COLO668 (cell line): ENCODE data around the gene PITPNM3.

Experiments
- DNase-seq: peaks from one replicate; lab custom pipeline; 2025; ENCODE audit not compliant: unreplicated experiment; lab: John Stamatoyannopoulos, UW

Gene PITPNM3

DNA sequence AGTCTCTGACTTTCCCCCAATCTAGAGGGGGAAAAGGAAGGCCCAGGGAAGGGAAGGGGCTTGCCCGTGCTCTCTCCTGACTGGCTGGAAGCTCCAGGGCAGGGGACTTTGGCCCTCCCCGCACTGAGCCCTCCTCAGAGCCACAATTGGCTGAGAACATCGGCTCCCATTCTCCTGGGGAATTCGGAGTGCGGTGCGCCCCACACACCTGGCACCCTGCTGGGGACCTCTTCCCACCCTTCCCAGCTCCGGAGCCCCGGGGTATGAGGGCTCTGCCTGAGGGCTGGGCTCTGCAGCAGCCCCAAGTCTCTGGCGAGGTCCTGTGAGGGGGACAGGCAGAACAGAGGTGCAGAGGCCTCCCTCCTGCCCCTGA lies 76.1 kb downstream of the PITPNM3 start:
- DNase-seq = no peak

DNA sequence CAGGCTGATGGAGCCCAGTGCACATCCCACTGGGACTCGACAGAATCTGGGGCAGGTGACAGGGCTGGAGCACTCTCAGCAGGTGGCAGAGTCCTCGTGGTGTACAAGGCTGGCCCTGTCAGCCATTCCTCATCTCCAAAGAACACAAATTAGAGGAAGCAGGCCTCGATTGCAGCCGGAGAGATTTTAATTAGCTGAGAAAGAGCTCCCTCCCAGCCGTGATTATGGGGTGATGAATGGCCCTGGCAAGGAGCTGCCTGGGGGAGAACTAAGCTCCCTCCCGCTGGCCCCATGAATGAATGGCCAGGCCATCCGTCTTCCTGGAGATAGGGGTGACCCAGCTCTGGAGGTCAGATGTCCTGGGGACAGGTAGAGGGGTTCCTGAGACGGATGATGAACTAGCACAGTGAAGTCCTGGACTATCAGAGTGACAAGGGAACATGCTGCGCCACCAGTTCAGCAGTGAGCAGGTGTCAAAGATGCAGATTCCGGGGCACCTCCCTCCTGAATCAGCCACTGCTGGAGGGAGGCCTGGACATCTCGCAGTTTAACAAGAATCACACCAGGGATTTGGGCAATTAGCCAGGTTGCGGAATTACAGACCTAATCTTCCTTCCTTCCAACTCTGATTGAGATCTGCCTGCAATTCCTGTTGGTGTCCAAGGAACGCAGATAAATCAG lies 76.6 kb downstream of the PITPNM3 start:
- no peak for DNase-seq

DNA sequence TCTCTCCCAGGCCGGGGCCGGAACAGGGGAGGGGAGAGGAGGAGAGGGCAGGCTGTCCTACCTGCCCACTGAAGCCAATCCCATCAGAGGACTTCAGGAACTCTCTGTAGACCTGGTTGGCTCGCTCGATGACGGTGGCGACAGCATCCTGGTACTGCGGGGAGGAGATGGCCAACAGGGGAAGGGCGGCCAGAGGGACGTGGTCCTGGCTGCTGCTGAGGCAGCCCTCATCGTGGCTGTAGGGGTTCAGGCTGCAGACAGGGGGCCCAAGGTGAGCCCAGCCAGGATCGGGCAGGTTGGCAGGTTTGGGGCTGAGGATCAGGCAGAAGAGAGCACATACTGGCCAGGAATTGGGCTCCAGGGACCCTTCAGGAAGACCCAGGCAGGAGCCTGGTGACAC lies 77.9 kb downstream of the PITPNM3 start:
- DNase-seq = no peak

DNA sequence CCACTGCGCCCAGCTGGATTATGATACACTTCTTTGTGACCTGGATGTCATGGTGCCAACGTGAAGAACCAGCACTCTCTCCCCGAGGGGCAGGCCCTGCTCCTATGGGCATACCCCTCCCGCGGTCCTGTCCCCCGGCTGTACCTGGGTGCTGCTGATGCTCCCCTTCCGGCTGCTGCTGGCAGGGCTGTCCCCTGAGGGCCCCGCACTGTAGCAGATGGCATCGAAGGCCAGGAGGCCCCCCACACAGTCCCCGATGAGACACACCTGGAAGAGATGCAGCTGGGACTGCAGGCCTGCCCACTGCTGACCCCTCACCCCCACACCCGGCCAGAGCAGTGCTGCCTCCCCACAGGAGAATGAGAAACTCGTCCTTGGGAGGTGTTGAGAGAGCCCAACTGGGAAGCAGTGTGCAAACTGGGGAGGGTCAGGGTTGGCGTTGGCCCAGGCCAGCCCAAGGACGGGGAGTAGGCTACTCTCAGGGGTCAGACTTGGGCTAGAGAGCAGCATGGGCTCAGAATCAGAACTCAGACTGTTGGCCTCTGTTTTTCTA lies 78.4 kb downstream of the PITPNM3 start:
- no peak for DNase-seq

DNA sequence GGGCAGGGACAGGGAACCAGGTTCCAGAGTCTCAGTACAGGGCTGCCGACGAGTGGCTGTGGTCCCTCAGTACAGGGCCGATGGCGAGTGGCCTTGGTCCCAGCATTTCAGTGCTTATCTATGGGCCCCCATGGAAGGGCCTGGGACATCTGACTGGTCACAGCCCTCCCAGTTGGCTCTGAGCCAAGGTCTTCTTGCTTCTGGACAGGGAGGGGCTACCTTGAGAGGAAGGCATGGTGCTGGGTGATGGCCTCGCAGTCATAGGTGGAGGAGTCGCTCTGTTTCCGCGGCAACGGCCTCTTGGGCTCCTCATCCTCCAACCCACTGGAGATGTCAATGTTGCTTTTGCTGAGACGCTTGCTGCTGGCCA lies 79.6 kb downstream of the PITPNM3 start:
- no peak for DNase-seq

DNA sequence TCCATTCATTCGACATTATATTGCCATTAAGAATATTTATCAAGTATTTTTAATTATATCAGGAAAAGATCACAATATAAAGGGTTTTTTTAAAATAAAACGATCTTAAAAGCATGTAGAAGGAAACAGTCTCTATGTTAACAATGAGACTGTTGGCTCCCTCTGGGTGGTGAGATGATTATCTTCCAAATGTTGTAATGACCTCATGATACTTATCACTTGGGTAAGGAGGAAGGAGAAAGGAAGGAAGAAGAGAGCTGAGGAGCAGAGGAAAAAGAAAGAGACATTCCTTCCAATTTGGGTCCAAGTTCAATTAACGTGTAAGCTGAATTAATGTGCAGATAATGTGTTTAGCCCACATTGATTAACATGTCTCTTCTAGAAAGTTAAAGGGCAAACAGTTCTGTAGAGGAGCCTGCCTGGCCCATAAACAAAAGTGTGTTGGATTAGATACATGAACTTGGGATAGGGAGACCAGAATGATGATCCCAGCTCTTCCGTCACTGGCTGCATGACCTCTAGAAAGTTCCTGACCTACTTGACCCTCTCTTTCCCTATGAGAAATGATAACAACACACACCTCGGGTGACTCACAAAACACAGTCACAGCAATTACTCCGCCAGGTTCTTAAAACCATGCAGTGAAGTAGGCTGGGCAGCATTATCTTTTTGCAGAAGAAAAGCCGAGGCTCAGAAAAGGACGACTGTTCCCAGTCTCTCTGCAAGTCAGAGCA lies 80.1 kb downstream of the PITPNM3 start:
- no peak for DNase-seq

DNA sequence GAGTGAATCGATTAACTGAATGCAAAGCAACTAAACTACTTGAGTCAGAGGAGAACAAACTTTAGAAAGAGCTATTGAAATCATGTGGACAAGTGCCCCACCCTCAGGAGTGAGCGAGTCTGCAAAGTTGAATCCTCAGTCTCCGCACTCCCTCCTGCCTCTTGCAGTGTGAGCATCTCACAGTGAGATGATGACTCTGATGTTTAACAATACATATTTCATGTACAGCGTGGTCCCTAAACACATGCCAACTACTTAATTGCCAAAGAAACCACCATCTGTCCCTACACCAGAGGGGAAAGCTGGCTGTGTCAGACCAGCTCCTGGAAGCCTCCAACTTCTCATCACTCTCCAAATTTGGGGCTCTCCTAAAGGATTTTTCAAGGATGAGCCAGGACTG lies 80.9 kb downstream of the PITPNM3 start:
- no peak for DNase-seq

DNA sequence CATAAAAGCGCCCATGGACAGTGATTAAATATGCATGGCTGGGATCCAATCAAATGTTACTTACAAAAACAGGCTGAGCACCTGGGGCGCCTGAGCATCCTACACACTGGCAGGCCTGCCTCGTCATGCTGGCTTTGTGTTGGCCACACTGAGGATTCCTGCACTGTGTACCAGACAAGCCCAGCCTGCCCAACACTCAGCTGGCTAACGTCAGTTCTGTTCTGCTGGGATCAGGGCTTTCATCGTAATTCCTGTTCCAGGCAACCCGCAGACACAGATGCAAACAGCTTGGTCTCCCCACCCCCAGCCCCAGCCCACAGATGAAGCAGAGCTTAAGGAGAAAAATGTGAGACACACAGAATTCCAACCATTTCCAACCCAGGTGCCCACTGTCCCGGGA lies 81.4 kb downstream of the PITPNM3 start:
- no peak for DNase-seq

DNA sequence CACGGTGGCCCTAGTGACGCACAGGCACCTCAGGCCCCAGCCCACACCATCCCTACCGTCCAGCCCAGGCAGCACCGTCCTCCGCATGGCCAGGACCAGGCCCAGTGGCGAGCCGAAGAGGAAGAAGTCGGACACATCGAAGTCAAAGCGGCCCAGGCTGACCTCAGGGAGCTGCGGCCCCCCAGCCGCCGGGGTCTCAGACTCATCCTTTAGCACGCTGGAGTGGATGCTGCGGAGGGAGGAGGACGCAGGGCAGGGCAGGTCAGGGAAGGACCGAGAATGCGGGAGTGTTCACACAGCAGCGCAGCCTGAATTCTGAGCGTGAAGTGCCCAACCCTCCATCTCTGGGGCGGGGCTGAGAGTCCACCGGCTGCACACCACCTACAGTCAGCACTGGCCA lies 82.0 kb downstream of the PITPNM3 start:
- DNase-seq = no peak

DNA sequence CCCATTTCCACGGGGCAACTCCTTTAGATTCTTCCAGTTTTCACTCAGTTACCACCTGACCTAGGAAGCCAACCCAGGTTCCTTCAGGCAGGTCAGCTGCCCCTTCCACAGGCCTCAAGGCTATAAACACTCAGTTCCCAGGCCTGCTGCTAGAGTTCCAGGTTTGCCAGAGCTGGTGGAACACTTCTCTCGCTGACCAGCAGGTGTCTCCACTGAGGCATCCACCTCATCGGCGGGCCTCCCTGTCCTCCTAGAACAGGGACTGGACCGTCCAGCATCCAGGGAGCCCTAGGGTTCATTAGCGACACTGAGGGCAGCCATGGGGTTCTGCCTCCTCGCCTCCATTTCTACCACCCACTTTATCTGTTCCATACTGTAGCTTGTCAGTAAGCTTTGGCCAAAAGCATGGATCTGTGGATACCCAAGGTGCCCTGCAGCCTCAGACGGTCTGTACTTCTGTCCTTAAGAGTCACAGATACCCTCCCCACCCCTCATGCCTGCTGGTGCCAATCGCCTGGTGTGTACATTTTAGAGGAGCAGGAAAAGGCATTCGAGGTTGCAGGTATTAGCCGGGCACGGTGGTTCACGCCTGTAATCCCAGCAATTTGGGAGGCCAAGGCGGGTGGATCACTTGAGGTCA lies 83.1 kb downstream of the PITPNM3 start:
- peak; percentile 38 for DNase-seq

DNA sequence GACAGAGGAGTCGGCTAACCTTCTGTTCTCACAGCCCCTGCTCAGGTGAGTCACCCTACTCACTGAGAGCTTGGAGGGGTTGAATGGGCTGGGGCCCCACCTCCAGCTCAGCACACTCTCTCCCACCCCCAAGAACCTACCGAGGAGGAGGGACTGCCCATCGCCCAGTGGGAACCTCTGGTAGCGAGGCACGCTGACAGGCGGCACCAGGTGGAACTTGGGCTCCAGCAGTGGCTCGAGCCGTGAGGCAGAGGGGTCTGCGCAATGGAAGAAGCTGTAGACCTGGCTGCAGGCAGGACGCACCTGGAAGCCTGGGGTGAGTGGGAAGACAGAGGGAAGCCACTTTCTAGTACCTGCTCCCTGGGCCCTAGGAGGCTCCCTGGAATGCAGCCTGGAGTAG lies 83.8 kb downstream of the PITPNM3 start:
- DNase-seq = no peak

DNA sequence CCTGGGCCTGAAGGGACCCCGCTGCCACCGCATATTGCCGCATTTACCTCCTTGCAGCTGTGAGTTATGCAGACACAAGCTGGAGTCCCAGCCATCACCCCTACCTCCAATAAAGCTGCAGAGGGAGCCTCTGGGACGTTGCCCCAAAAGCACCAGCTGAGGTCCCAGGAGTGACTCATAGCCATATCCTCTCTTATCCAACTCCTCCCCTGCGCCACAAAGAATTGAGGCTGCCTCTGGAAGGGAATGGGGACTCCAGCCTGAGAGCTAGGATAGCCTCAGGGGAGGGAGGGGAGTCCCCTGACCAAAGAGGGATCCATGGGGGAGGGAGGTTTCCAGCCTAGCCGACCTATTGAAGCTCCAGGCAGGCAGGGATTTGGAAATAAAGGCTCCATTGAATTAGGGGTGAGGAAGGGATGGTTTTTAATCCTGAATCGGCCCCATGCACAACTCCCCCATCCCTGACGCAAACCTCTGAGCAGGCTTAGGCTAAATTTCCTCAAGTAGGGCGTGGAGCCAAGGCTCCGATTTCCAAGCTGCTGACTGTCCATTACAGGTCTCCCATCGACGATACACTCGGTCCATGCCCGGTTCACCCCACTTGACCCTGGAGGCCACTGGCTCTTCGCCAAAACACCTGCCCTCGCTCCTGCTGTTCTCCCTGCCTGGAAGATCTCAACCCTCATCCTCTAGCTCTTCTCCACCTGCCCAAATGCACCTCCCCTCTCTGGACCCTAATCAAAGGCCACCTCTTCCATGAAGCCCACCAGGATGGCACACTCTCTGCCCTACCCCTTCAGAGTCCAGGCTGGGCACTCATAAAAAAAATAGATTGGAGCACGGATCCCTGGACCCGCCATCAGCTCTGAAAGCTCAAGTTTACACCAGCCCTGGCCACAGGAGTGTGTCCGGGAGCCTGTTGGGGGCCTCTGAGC lies 84.6 kb downstream of the PITPNM3 start:
- DNase-seq = no peak

DNA sequence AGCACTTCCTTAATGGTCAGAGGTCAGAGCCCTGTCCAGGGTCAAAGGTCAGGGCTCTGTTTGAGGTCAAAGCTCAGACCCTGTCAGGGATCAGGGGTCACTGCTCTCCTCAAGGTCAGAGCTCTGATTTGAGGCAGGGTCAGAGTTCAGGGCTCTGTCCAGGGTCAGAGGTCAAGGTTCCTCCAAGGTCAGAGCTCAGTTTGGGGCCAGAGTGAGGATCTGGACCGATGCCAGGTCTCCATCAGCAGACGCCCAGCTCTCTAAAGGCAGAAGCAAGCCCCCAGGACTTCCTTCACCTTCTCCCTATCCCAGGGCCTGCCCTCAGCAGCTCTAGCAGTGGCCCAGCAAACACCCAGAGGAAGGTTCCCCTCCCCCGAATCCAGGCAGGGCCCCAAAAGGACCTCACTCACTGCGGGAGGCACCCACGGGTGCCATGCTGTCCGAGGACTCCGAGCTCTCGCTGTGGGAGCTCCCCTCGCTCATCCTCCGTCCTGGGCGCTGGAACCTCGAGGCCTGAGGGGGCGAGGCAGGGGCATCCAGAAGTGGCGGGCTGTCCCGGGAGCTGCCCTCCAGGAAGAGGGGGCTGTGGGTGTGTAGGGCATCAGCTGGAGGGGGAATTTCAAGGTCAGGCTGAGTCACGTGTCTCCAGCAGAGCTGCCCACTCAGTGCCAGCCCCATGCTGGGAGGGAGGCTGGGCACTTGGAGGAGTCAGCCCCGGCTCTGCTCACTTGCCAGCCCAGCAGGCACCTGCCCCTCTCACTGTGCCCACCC lies 85.4 kb downstream of the PITPNM3 start:
- DNase-seq = no peak

DNA sequence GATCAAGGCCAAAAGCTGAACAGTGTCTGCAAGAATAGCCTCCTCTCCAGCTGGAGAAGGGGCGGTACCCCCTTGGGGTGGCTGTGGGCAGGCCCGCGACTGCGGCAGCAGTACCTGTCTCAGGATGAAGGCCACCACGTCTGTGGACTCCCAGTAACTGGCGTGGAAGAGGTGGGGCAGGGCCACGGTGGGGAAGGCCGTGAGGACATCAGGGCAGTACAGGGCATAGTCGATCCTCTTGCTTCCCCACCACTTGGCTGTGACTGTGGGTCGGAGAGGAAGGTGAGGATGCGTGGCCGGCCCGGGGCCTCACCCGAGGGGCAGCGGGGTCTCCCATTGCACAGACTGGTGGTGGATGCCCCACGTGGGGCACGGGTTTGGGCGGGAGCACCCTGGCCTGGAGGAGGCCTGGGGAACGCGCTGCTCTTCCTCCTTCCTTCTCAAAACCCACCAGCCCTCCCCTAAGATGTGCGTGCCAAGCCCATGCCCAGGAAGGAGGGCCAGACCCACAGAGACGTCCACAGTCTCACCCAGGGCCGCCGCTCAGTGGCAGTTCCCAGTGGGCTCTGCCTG lies 86.1 kb downstream of the PITPNM3 start:
- no peak for DNase-seq

DNA sequence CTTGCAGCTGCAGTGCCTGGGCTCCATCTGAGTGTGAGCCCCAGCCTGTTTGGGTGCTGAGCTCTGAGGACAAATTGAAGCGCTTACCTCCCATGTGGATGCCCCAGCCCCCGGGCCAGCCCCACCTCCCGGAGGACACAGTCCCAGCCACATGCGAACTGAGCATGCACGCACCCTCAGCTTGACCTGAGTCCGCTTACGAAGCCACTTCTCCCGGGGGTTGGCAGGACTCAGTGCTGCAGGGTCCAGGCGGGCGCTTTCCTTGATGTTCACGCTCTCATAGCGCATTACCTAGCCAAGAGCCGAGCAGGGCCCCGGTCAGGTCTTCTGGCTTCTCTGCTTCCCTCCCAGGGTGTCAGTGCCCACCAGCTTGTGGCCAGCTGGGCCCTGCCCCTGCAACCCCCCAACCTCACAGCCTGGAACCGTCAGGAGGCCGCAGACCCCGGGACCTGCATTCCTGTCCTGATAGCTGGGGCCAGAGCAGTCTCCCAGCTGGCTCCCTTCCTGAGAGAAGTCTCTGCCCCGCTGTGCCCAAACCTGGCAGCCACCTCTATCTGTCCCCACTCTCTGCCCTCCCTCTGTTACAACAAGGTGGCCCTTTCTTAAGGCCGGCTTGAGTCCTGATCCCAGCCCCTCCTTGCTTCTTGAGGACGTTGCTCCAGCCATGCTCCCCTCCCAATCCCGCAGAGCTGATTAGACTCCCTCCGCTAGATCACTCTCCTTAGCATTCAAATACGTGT lies 88.1 kb downstream of the PITPNM3 start:
- DNase-seq = no peak

DNA sequence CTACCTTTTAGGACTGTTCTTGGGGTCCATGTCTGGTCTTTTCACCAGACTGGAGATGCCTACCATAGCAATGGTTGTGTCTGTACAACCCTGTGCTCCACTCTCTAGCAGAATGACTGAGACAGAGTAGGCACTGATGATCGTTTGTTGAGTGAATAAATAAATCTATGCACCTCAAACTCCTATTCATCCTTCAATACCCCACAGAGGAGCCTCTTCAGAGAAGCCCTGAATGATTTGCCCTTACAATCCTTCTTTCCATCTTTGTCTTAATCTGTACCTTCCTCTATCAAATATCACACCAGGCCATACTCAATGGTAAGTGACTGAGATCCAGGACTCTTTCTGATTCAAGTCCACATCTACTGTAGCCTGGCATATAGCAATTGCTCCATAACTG lies 88.8 kb downstream of the PITPNM3 start:
- DNase-seq = no peak

DNA sequence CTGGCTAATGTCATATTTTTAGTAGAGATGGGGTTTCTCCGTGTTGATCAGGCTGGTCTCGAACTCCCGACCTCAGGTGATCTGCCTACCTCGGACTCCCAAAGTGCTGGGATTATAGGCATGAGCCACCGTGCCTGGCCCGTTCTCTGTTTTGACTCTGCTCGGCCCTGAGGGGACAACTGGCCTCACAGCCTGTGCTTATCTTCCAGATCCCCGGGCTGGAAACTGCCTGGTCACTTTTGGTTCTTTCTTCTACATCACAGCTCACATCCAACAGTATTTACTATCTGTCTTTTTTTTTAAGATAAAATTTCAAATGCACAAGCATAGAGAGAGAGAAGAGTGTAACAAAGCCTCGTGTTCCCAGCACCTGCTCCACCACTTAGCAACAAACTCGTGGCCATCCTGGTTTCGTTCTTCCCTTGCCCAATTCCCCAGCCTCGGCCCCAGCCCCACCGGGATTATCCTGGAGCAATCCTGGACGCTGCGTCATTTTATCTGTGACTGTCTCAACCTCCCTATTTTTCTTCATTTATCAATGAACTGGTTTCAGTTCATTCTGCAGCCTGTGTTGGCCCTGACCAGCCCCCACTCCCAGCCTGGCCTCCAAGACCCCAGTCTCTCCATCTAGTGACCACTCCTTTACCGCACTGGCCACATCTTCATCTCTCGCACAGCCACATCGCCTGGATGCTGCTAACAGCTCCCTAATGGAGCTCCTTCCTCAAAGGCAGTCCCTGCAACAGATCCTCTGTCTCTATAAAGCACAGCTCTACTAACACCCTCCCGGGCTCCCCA lies 91.0 kb downstream of the PITPNM3 start:
- DNase-seq = no peak

DNA sequence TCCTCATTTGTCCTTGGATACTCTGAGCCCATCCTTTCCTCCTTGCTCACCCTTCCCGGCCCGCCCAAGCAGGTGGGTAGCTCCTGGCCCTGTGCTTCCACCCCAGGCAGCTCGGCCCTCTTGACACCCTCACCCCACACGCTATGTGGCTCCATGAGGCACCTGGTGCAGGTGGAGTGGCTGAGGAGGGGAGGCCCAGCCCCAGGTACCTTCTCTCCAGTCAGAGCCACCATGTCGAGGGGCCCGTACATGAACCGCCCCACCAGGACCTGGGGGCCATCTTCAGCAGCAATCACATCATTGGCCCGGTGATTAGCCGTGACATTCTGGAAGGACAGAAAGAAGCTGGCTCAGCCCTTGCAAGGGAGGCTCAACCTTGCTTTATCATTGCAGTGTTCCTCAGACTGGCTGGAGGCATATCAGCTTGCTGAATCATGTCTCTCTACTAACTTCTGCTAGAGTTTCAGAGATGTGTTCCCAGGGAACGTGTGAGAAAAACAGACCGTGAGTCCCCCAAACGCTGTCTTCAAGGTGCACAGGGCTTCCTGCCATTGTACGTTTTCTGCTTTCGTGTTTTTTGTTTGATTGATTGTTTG lies 91.8 kb downstream of the PITPNM3 start:
- no peak for DNase-seq
